HG03039 (cell line): ENCODE data around the gene TEKT5.
"Not testable (repeated sequence)": the region's sequence is repeated elsewhere in the genome, so short reads cannot be mapped to it uniquely, and the experiment has no call there.

Source experiments
- ATAC-seq: cut with Tn5 transposase; IDR thresholded peaks from one replicate; pipeline ENCODE4 v1.9.1; 2021; ENCODE audit warnings: mild to moderate bottlenecking, moderate library complexity; ENCODE audit not compliant: unreplicated experiment

Gene TEKT5

DNA sequence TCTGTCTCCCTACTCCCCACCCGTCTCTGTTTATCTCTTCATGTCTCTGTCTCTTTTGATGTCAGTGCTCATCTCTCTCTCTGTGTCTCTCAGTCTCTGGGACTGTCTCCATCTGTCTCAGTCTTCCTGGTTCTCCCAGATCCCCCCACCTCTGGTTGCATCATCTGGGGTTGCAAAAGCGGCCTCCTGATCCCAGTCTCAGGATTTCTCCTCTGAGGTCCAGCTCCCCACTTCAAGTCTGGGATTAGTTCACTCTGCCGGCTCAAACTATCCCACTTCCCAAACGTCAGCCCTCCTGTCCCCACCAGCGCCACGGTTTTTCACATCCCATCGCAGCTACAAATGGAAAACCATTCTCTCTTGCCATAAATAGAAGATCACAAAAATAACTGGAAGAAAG lies 9.0 kb downstream of the TEKT5 start:
- no peak for ATAC-seq

DNA sequence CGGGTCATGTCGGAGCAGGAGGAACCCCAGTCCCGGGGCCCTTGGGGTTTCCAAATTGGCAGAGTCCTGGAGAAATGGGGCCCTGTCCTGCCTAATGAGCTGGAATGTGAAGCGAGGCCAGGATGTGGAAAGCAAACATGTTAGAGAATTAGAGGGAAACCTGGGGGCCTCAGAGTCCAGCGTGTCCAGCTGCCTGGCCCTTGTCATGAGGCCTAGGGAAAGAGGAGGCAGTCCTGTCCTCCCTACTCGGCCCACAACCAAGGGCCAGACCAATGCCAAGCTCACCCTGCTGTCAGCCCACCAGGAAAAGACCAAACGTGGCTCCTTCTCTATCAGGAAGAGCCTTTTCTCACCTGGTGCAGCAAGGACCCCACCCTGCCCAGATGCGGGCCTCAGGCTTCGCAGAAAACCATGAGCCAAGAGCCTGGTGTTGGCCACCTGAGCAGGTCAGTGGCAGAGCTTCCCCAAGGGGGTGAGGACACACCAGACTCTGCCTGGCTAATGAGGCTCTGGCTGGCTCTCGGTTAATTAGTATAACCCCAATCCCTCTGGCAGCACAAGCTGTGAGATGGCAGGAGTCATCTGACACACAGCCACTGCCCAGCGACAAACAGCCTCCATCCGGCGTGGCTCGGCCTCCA lies 10.1 kb downstream of the TEKT5 start:
- no peak for ATAC-seq

GRCh38 chr16:10683170-10683569 lies 11.6 kb downstream of the TEKT5 start:
- ATAC-seq: no peak

GRCh38 chr16:10682604-10683003 lies 12.1 kb downstream of the TEKT5 start:
- no peak for ATAC-seq

GRCh38 chr16:10681310-10682308 lies 13.1 kb downstream of the TEKT5 start:
- ATAC-seq: no peak

DNA sequence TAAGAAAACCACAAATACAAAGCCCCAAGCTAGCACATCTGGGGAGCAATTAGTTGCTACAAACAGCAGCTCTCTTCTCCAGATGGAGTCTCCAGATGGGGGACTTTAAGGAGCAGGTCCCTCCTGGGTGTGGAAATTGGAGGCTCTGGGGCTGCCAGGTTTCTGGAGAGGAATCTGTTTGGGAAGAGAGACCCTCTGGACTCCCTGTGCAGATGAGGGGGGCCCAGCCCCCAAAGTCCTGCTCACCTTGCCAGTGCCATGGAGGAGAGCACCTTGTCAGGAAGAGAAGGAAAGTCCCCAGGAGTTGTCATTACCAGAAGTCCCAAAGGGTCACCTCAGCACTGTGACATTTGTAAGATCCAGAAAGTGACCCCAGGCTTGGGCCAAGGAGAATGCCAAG lies 14.8 kb downstream of the TEKT5 start:
- no peak for ATAC-seq

GRCh38 chr16:10679441-10679840 lies 15.3 kb downstream of the TEKT5 start:
- ATAC-seq: not testable (repeated sequence)

DNA sequence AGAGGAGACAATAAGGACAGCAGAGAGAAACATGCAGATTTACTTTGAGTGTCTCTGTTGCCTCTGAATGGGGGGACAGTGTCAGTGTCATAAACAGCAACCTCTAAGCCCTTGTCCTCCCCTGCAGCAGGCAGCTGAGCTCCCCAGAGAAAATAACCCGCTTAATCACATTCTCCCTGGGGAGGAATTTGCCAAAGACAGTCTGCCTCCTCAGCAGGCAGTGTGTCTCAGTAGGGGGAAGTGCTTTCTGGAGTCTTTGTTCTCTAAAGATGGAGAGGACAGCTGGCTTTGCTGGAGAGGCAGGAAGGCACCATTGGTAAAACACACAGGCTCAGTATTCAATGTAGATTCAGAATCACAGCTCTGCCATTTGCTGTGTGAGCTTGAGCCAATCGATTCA lies 16.1 kb downstream of the TEKT5 start:
- ATAC-seq: no peak

GRCh38 chr16:10676284-10676683 lies 18.4 kb downstream of the TEKT5 start:
- ATAC-seq: no peak

- ATAC-seq: no peak
Observed at GRCh38 chr16:10675861-10676260, 18.9 kb downstream of the TEKT5 start.

- no peak for ATAC-seq
Observed at GRCh38 chr16:10675216-10675615, 19.5 kb downstream of the TEKT5 start.

DNA sequence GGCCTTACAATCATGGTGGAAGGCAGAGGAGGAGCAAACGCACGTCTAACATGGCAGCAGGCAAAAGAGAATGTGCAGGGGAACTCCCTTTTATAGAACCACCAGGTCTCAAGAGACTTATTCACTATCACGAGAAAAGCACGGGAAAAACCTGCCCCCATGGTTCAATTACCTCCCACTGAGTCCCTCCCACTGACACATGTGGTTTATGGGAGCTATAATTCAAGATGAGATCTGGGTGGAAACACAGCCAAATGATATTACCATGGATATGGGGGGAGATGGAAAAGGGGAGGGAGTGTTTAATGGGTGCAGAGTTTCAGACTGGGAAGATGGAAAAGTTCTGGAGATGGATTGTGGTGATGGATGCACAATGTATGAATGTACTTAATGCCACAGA lies 23.0 kb downstream of the TEKT5 start:
- ATAC-seq: no peak

GRCh38 chr16:10669791-10670190 lies 24.9 kb downstream of the TEKT5 start:
- no peak for ATAC-seq

DNA sequence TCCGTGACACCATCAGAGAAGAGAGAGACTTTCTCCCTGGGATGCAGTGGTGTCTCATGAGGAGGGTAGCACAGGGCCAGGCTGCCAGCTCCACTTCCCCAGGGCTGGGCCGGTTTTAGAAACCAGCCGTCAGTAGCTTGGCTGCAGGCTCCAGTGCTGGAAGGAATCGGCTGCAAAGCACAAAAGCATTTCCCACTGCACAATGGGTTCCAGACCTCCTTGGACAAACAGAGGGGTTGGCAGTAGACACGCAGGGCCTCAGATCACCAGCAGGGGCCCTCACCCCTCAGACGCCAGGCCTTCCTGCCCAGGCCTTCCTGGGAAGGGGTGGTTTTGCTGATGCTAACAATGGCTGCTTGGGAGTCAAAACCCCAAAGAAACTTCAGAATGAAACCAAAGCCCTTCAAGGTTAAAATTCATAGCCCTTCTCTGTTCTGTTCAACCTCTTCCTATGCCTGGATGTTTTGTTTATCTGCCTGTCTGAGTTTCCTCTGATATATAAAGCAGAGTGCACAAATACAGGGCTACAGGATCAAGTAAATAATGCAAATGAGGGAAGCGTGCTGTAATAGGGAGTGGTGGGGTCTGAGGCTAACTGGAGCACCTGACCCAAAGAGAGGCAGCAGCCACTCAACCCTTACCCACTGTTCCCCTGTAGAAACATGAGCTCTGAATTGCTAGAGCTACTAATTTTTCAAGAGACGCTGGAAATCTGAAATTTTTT lies 26.2 kb downstream of the TEKT5 start:
- no peak for ATAC-seq

DNA sequence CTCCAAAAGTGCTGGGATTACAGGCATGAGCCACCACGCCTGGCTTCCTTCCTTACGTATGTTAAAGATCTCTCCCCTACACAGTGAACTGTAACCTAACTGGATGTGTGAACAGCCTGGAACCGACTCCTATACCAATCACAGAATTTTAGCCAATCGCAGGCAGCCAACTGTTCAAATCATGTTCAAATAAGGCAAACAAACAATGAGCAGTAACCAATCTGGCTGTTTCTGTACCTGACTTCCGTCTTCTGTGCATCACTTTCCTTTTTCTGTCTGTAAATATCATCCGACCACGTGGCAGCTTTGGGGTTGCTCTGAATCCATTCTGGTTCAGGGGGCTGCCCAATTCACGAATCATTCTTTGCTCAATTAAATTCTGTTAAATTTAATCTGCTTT lies 27.5 kb downstream of the TEKT5 start:
- no peak for ATAC-seq

DNA sequence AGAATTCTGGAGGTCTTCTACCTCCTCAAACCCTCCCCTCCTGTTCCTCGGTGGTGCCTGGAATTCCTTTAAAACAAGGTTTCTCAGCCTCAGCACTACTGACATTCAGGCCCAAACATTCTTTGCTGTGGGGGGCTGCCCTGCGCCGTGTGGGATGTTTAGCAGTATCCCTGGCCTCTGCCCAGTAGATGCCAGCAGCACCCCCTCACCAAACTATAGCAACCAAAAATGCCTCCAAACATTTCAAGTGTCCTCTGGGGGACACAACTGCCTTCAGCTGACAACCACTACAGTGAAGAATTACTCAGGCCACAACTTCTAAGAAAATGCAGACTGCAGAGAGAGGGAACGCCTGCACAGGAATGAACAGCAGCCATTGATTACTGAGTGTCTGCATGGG lies 28.4 kb downstream of the TEKT5 start:
- no peak for ATAC-seq

DNA sequence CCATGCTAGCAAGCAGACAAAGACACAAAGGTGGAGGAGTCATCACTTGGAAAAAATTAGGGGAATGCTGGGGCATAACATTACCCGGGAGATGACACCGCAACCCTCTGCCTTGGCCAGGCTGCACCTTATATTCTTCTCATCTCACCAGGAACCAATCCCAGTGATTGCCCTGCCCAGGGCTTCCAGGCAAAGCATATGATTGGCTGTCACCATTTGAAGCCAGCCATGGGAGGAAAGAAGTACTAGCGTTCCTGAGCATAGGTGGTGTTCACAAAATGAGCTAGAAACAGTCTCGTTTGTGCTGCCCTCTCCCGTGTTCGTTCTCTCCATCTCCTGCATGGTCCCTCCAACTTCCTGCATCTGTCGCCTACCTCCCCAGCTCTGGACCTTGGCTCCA lies 29.6 kb downstream of the TEKT5 start:
- ATAC-seq: no peak

- no peak for ATAC-seq
Observed at GRCh38 chr16:10664720-10665126, 30.0 kb downstream of the TEKT5 start.

DNA sequence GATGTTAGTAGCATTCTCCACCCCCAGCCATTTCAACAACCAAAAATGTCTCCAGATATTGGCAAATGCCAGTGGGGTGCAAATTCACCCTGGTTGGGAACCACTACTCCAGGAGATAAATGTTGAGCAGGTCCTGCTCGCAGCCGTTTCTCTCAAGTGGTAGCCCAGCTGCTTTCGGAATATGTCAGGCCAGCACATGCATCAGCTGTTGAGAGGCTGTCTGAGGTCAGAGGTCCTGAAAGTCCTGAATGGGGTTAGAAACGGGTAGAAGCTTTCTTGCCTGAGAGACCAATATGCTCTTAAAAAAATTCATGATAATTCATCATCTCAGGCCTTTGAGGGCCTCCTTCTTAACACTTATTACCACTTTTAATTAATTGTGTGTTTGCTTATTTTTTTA lies 31.0 kb downstream of the TEKT5 start:
- no peak for ATAC-seq

DNA sequence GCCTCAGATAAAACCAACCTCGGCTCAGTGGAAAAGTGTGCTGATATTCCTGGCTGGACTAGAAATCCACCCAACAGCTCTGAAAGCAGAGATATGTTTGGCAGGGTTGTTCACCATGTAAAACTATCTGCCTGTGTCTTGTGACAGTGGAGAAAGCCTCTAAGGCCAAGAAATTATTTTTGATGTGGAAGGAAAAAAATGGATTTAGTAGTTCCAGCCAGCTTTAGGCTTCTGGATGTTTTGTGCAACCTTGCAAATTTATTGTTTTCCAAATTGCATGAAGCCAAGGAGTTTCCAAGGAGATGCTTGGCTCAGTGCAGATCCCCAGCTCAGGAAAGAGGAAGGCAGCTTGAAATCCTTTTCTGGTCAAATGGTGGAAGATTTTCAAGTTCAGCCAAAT lies 31.6 kb downstream of the TEKT5 start:
- ATAC-seq: no peak

GRCh38 chr16:10662212-10662611 lies 32.5 kb downstream of the TEKT5 start:
- ATAC-seq: no peak

DNA sequence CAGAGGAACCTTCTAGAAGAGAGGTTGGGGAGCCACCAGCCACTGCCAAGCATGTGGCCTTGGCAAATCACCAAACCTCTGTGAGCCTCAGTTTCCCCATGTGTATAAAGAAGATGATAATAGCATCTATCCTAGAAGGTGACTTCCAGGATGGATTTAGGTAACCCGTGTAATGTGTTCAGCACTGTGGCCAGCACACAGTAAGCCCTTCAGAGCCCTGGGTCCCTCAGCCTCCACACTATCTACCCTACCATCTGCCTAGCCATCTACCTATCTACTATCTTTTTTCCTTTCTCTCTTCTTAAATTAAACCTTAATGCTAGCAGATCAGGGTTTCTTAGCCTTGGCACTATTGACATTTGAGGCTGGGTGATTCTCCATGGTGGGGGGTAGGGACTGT lies 33.0 kb downstream of the TEKT5 start:
- no peak for ATAC-seq
